Neural crest cell (in vitro differentiated cells): ENCODE results near the gene TEAD2. TPM values are rescaled to one million over a fixed set of nuclear protein-coding genes. Genes with fewer than 3 reads are reported as not detected.

Source experiments
- DNase-seq: peaks from one replicate; pipeline ENCODE4 v3.0.0; 2021; ENCODE audit warnings: low read depth, mixed read lengths, low spot score
- H3K27ac Mint-ChIP-seq: one replicate; pipeline ENCODE4 v1.8.0; 2021; ENCODE audit warnings: mild to moderate bottlenecking, mixed read lengths; ENCODE audit not compliant: unreplicated experiment
- H3K27me3 Mint-ChIP-seq: 2 replicates; pipeline ENCODE4 v1.8.0; 2021; ENCODE audit warnings: low read depth, mild to moderate bottlenecking, mixed read lengths
- H3K36me3 Mint-ChIP-seq: 2 replicates; pipeline ENCODE4 v1.8.0; 2021; ENCODE audit warnings: low read depth, mild to moderate bottlenecking, mixed read lengths
- H3K4me1 Mint-ChIP-seq: 2 replicates; pipeline ENCODE4 v1.8.0; 2021; ENCODE audit warnings: mixed read lengths
- H3K4me3 Mint-ChIP-seq: one replicate; pipeline ENCODE4 v1.8.0; 2021; ENCODE audit warnings: mild to moderate bottlenecking, mixed read lengths
- H3K9me3 Mint-ChIP-seq: 2 replicates; pipeline ENCODE4 v1.8.0; 2021; ENCODE audit warnings: mixed read lengths
- total RNA-seq: library from RNA; stranded (reverse); gene quantifications from 2 replicates; pipeline ENCODE4 v1.2.1, GENCODE V29; 2021
- TF ChIP-seq, protein P1 (sequence below): fragments of 200-600 bp; sonication (generic); conservative IDR thresholded peaks from 2 replicates; pipeline ENCODE4 v1.5.0; 2021; ENCODE audit warnings: antibody characterized with exemption, mild to moderate bottlenecking

The TEAD2 gene
- total RNA-seq, 1 donor from 2014 or later: 164 TPM

DNA sequence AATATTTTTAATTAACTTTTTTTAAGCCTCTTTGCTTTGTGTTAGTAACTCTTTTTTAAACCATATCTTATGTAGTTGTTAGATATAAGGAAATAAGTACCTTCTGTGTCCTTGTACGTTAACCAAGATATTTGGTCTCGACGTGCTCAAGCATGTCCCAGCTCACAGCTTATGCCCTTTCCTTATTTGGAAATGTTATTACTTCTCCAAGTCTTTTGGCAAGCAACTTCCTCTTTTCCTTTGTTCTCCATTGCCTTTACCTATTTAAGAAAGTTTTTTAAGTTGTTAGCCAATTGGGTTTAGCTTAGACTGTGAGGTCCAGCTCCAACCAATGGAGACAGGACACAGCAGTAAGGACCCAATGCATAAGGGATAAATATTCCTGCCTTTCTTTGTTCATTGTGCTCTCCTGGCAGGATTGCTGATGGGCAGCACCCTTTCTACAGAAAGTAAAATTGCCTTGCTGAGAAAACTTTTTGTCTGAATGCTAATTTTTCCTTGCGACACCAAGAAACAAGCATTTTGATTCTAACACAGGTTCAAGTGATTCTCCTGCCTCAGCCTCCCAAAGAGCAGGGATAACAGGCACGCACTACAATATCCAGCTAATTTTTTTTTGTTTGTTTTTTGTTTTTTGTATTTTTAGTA is 6.6 kb upstream of the TEAD2 start:
- no peaks in the 10 kb centered on the region for H3K27me3 Mint-ChIP-seq

DNA sequence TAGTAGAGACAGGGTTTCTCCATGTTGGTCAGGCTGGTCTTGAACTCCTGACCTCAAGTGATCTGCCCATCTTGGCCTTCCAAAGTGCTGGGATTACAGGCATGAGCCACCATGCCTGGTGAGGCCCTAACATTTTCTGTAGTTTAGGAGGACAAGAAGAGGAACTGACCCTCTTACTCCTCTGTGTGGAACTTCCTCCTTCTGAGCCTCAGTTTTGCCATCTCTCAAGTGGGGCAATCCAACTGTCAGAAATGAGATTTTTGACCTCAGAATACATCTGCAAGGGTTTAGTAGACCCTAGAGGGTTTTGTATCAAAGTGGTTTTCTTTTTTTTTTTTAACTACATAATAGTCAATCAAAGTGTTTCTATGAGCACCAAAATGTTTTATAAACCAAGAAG is 3.9 kb upstream of the TEAD2 start:
- Mint-ChIP-seq H3K27me3 (peaks cover 2% of the 10 kb centered on the region), H3K9me3 (no peaks in the 10 kb centered on the region), H3K36me3 (no peaks in the 10 kb centered on the region), H3K4me3 (no peak overlapping the region), H3K27ac (no peak overlapping the region), H3K4me1 (peaks cover 5% of the 10 kb centered on the region)
- no peak for DNase-seq
- TF ChIP-seq, protein P1, sequence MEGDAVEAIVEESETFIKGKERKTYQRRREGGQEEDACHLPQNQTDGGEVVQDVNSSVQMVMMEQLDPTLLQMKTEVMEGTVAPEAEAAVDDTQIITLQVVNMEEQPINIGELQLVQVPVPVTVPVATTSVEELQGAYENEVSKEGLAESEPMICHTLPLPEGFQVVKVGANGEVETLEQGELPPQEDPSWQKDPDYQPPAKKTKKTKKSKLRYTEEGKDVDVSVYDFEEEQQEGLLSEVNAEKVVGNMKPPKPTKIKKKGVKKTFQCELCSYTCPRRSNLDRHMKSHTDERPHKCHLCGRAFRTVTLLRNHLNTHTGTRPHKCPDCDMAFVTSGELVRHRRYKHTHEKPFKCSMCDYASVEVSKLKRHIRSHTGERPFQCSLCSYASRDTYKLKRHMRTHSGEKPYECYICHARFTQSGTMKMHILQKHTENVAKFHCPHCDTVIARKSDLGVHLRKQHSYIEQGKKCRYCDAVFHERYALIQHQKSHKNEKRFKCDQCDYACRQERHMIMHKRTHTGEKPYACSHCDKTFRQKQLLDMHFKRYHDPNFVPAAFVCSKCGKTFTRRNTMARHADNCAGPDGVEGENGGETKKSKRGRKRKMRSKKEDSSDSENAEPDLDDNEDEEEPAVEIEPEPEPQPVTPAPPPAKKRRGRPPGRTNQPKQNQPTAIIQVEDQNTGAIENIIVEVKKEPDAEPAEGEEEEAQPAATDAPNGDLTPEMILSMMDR: no peak

More for the DNA sequence above, 6.6 kb upstream of the TEAD2 start:
- no peaks in the 10 kb centered on the region for H3K36me3 Mint-ChIP-seq
- no peak for DNase-seq
- no peaks in the 10 kb centered on the region for H3K4me1 Mint-ChIP-seq
- TF ChIP-seq, protein P1: no peak
- no peak overlapping the region for H3K4me3 Mint-ChIP-seq
- peaks cover 3% of the 10 kb centered on the region for H3K9me3 Mint-ChIP-seq
- H3K27ac Mint-ChIP-seq: no peak overlapping the region

GRCh38 chr19:49364083-49364737 is 2.0 kb upstream of the TEAD2 start:
- DNase-seq: no peak

GRCh38 chr19:49363268-49364082 is 1.3 kb upstream of the TEAD2 start, which contains the start of gene DKKL1:
Gene DKKL1 (plus strand): TSS chr19:49363877. CDS start chr19:49363999, 122 bp downstream.
- Mint-ChIP-seq H3K4me1 (peaks cover 14% of the 10 kb centered on the region), H3K4me3 (no peak within 1 kb of the TSS), H3K27ac (no peak within 1 kb of the TSS), H3K36me3 (peaks cover 5% of the 10 kb centered on the region), H3K9me3 (no peaks in the 10 kb centered on the region), H3K27me3 (peaks cover 5% of the 10 kb centered on the region)
- peak; percentile 100 for DNase-seq
- TF ChIP-seq, protein P1: peak; percentile 22

More at GRCh38 chr19:49364083-49364737, 2.0 kb upstream of the TEAD2 start:
- Mint-ChIP-seq H3K36me3 (peaks cover 4% of the 10 kb centered on the region), H3K27ac (no peak overlapping the region), H3K9me3 (no peaks in the 10 kb centered on the region), H3K27me3 (peaks cover 5% of the 10 kb centered on the region), H3K4me3 (no peak overlapping the region), H3K4me1 (peaks cover 13% of the 10 kb centered on the region)
- TF ChIP-seq, protein P1: no peak

GRCh38 chr19:49362929-49363267 is 682 bp upstream of the TEAD2 start:
- peaks cover 8% of the 10 kb centered on the region for H3K36me3 Mint-ChIP-seq
- DNase-seq: no peak
- H3K27ac Mint-ChIP-seq: no peak overlapping the region
- H3K27me3 Mint-ChIP-seq: peaks cover 5% of the 10 kb centered on the region
- no peak overlapping the region for H3K4me3 Mint-ChIP-seq
- TF ChIP-seq, protein P1: no peak
- H3K4me1 Mint-ChIP-seq: peaks cover 14% of the 10 kb centered on the region
- H3K9me3 Mint-ChIP-seq: no peaks in the 10 kb centered on the region
